Right lobe of liver (tissue), 4 donors: Measurements from ENCODE around the gene IGSF9B.

Source experiments
- POLR2A ChIP-seq: fragments of 450-650 bp; IDR thresholded peaks from one replicate; pipeline ENCODE4 v1.6.1; 2017; ENCODE audit warnings: antibody characterized with exemption, mild to moderate bottlenecking
- TF ChIP-seq, protein P1 (sequence below), 4 donors: fragments of 200-600 bp in 3 of 4; fragments of 450-650 bp in 1 of 4; IDR thresholded peaks; one replicate each; pipeline versions ENCODE4 v1.5.1 to v1.8.0; 2016 to 2022; ENCODE audit warnings: antibody characterized with exemption in 4 of 4, mild to moderate bottlenecking in 2 of 4
- donor health status: DM: no; HTN: no; CAD: no.
- donor health status: DM: no; HTN: no; CAD: no.
- donor health status: DM: no; HTN: yes; CAD: no.

DNA sequence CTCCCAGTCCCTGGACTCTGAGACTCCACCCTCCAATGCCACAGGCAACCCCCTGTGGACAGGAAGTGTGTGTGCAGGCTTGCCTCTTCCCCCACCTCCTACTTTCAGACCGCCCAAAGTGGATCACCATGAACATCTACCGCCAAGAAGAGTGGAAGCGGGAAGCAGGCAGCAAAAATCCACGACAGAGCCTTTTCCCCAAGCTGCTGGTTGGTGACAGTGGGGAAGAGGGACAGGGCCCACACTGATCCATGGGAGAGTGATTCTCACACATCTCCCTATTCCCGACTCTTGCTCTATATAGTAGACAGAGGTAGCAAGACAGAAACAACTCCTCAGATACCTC lies 58.0 kb downstream of the IGSF9B start:
- TF ChIP-seq, protein P1, sequence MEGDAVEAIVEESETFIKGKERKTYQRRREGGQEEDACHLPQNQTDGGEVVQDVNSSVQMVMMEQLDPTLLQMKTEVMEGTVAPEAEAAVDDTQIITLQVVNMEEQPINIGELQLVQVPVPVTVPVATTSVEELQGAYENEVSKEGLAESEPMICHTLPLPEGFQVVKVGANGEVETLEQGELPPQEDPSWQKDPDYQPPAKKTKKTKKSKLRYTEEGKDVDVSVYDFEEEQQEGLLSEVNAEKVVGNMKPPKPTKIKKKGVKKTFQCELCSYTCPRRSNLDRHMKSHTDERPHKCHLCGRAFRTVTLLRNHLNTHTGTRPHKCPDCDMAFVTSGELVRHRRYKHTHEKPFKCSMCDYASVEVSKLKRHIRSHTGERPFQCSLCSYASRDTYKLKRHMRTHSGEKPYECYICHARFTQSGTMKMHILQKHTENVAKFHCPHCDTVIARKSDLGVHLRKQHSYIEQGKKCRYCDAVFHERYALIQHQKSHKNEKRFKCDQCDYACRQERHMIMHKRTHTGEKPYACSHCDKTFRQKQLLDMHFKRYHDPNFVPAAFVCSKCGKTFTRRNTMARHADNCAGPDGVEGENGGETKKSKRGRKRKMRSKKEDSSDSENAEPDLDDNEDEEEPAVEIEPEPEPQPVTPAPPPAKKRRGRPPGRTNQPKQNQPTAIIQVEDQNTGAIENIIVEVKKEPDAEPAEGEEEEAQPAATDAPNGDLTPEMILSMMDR (IDR thresholded peaks at IDR 0.05) = no peak
- no peak for TF ChIP-seq POLR2A
